H7 (cell line): ENCODE measurements around the gene GUCA1C. TPM values are rescaled to one million over a fixed set of nuclear protein-coding genes. Genes with fewer than 3 reads are reported as not detected.

Source experiments
- DNase-seq: peaks from one replicate; pipeline ENCODE4 v3.0.0; 2012
- H3K27me3 ChIP-seq: 2 replicates; pipeline ENCODE4 v1.6.0; 2011; ENCODE audit warnings: mild to moderate bottlenecking, low read length; ENCODE audit not compliant: control insufficient read depth, insufficient read depth
- H3K36me3 ChIP-seq: replicated peaks from 2 replicates; pipeline ENCODE4 v1.5.1; 2011; ENCODE audit warnings: low read length; ENCODE audit not compliant: control insufficient read depth, insufficient read depth
- H3K4me3 ChIP-seq: 2 replicates; pipeline ENCODE4 v1.5.1; 2011; ENCODE audit warnings: low read depth, mild to moderate bottlenecking, control low read depth, low read length, moderate library complexity; ENCODE audit not compliant: insufficient read depth
- total RNA-seq: library from RNA; depleted of rRNA; stranded (reverse); fragments of >200 nt; shearing (Covaris generic); gene quantifications from 2 replicates; pipeline ENCODE4 v1.2.3, GENCODE V29; 2014; rRNA removed

The GUCA1C gene, protein sequence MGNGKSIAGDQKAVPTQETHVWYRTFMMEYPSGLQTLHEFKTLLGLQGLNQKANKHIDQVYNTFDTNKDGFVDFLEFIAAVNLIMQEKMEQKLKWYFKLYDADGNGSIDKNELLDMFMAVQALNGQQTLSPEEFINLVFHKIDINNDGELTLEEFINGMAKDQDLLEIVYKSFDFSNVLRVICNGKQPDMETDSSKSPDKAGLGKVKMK
- total RNA-seq, result not detected in 2 replicates

DNA sequence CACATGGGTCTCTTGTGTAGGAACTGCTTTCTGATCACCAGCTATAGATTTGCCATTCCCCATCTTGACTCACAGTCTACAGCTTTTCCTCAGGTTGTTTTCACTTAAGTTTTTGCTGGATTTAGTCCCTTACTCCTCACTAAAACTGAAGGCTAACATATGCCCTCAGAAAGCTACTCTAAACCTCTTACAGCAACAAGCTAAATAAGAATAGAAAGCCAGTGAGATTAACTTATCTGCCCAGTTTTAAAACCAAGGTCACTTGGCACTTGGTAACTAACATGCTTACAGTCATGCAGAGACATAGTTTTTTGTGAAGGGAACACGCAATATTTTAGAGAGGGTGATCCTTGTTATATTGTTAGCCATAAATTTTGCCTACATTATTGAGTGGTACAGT lies at the start of gene GUCA1C:
GUCA1C (minus strand) TSS at position 180 of the 400 bp plus-strand sequence; CDS start at position 63, 117 bp downstream.
- Histone ChIP-seq H3K27me3 (no peaks in the 10 kb centered on the region), H3K36me3 (no peaks in the 10 kb centered on the region), H3K4me3 (no peak within 1 kb of the TSS)
- DNase-seq, result no peak

DNA sequence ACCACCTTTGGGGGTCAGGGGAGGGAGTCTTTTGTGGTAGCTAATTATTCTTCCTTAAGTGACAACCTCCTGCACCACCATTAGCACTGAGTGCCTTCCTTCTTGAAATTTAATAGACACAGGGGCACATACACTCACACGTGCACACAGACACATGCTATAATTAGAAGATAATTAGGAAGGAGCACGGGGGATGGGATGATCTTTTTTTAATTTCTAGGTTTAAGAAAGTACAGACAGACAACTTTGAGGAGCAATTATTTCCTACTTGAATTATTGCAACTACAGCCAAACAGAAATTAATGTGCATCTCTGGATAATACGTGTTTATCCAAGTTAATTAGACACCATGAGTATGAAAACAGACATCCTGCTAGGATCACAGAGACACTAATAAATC lies 44.8 kb upstream of the GUCA1C start:
- no peak overlapping the region for H3K4me3 ChIP-seq
- no peaks in the 10 kb centered on the region for H3K36me3 ChIP-seq

DNA sequence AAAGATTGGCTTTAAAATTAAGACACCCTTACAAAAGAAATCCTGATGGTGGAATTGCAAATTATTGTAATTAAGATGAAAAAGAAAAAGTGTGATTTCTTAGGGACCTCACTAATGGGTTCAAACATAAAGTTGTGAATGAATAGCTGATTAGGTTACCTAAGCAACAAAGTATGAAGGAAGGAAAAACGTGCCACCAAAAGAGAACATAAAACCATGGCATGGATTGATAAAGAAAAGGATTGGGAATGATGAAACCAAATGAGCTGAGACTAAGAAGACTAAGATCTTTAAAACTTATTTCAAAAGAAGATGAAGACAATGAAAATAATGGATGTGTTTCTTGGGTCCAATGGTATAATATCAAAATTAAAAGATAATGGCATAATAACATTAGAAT lies 32.2 kb upstream of the GUCA1C start:
- no peak overlapping the region for H3K4me3 ChIP-seq
- no peaks in the 10 kb centered on the region for H3K27me3 ChIP-seq
- DNase-seq, result no peak

More for the DNA sequence above, 44.8 kb upstream of the GUCA1C start:
- H3K27me3 ChIP-seq, result no peaks in the 10 kb centered on the region
- no peak for DNase-seq

DNA sequence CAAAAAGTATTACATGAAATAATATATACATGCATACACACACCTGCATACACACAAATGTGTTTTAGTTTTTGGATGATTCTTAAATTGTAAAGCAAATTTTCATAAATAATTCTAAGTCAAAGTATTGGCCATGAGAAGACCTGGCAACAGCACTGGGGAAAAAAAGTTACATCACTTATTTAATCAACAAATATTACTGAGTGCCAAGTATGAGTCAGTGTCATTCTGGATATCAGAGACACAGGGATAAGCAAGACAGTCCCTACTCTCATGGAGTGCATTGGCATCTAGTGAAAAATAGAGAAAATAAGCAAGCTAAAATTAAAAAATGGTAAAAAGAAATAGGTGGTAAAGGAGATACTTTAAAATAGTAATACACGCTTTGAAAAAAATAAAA lies 29.4 kb upstream of the GUCA1C start:
- no peak overlapping the region for H3K4me3 ChIP-seq
- H3K36me3 ChIP-seq, result no peaks in the 10 kb centered on the region
- no peak for DNase-seq
- no peaks in the 10 kb centered on the region for H3K27me3 ChIP-seq

More for the DNA sequence above, 32.2 kb upstream of the GUCA1C start:
- H3K36me3 ChIP-seq, result no peaks in the 10 kb centered on the region

DNA sequence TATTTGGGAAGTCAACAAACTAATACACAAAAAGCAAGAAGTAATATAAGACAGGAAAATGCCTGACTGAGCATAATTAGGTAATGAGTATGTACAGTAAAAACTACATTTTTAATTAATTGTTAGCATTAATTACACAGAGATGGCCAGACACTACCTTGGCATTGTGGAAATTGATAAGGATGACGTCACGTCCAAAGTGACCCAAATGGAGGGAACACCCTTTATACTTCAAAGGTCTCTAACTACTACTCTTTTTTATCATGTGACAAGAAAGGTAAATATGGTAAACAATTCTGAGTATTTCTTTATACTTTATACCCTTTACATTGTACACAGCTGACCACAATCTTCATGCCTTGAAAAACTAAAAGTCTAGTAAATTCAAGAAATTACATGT lies 22.4 kb upstream of the GUCA1C start:
- Histone ChIP-seq H3K36me3 (no peaks in the 10 kb centered on the region), H3K4me3 (no peak overlapping the region)

DNA sequence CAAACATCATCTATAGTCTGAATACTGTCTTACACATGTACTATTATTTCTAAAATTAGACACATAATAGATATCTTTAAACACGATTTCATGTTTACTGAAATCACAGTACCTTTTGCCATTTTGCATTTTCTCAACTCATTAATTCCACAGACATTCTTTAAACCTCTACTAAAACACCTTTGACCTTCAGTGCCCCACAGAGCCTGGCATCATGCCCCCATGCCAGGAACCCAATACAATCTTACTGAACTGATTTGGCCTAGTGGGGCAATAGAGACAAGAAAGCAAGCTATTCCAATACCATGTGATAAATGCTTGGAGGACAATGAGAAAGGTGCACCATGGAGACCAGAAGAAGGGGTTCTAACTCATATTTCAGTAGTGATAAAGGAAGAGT lies 19.3 kb upstream of the GUCA1C start:
- no peak for DNase-seq

More for the DNA sequence above, 22.4 kb upstream of the GUCA1C start:
- no peaks in the 10 kb centered on the region for H3K27me3 ChIP-seq
- no peak for DNase-seq

DNA sequence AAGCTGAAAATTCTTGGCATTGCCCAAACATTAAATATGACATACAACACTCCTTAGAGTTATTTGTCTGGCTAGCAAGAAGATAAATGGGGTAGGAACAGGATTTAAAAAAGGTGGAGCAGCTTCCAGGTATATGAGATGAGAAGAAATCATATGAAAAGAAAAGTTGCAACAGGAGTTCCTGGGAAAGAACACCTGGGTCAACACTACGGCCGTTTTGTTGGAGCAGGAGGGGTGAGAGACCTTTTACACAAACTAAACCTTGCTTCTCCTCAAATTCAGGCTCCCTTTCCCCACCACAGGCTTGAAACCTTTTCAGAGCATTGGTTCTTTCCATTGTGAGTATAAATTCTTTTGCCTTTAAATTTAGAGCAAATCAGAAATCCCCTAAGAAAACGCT lies 18.8 kb upstream of the GUCA1C start:
- DNase-seq, result no peak
- Histone ChIP-seq H3K36me3 (no peaks in the 10 kb centered on the region), H3K4me3 (no peak overlapping the region), H3K27me3 (no peaks in the 10 kb centered on the region)

More for the DNA sequence above, 19.3 kb upstream of the GUCA1C start:
- Histone ChIP-seq H3K4me3 (no peak overlapping the region), H3K27me3 (no peaks in the 10 kb centered on the region), H3K36me3 (no peaks in the 10 kb centered on the region)

DNA sequence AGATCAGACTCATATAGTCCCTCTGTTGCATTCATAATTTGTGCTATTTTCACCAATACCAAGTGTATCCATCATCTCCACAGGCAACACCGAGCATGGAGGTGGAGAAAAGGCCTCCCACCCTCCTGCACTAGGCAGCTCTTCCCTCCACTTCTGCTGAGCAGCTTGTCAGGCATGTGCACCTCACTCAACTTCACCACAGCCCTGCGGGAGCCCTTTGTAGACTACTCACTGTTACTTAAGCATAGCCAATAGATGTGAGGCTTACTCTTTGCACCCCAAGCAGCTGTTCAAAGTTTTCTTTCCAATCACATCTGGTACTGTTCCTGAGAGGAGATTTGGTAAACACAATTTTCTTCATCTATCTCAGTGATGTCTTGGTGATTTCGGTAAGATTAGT lies 16.9 kb upstream of the GUCA1C start:
- H3K4me3 ChIP-seq, result no peak overlapping the region
- no peaks in the 10 kb centered on the region for H3K27me3 ChIP-seq
- no peaks in the 10 kb centered on the region for H3K36me3 ChIP-seq
- DNase-seq, result no peak

DNA sequence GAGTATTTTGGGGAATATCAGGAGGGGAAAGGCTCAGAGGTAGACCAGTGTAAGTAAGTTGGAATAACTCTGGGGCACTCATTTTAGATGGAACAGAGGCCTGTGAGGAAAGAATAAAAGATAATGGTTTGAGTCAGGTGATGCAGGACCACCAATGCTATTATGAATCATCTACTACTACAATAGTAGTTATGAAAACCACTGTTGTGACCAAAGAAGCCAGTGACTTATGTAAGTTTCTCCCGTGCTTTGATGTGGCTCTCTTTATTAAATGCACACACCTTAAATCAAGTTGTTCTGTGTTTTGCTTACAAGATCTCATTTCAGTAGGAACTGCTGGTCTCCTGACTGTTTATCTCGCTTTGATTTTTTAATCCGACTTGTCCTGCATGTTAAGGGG lies 13.1 kb upstream of the GUCA1C start:
- no peaks in the 10 kb centered on the region for H3K36me3 ChIP-seq
- H3K4me3 ChIP-seq, result no peak overlapping the region
- DNase-seq, result no peak
- no peaks in the 10 kb centered on the region for H3K27me3 ChIP-seq

DNA sequence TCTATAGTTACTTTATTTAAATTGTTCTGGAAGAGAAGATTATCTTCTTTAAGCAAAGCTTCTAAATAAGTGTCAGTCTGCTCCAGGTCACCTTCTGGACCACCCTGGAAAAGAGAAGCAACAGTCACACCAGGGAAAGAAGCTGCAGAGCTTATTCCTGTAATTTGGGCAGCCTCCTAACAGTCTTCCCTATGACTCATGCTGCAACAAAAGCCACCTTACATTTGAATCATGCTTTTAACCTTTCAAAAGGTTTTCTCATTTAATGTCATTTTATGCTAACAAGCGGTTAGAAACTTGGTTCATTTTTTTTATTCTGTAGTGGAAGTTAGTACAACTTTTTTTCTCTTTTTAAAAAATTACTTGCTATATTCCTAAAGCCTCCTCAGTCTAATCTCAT lies 5.3 kb upstream of the GUCA1C start:
- no peak overlapping the region for H3K4me3 ChIP-seq
- no peaks in the 10 kb centered on the region for H3K27me3 ChIP-seq
- DNase-seq, result no peak
- H3K36me3 ChIP-seq, result no peaks in the 10 kb centered on the region

DNA sequence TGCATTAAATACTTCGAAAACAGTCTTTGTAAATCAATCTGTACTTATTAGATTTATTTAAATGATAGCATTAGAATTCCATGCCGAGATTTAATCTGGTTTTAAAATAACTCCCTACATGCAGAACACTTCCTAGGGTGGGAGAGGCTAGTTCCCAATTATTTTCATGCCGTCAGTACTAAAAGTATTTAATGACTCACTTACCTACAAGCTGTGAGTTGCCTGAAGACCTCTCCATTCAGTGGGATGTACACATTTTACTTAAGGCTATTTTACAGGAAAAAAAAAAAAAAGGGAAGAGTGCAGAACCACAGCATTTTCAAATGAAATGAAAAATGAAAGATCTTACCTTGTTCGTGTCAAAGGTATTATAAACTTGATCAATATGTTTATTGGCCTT lies 469 bp downstream of the GUCA1C start:
- Histone ChIP-seq H3K4me3 (no peak overlapping the region), H3K36me3 (no peaks in the 10 kb centered on the region), H3K27me3 (no peaks in the 10 kb centered on the region)
- DNase-seq, result no peak

DNA sequence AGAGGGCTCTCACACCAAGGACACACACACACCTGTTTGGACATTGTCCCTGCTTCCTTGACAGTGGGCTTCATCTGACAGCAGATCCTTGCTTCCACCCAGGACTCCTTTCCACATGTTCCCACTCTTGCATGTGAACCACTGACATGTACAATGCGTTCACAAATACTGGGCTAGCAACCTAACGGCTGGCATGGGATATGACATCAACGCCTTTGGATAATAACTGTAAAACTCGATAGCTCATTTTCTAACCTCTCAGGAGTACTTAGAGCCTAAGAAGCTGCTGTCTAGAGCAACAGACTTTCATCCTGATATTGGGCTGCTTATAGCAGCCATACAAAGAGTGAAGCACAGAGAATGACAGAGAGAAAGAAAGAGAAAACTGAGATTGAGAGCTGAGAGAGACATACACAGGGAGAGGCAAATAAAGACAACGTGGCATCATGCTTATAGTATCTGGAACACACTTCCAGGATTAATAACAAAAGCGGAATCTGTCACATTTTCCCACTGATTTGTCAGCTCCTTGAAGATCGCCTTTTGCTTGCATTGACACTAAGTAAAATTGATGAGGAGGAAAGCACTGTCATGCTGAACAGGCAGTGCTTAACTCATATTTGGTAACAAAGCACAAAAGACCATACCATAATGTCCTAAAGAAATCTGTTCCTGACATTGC lies 1.7 kb downstream of the GUCA1C start:
- Histone ChIP-seq H3K27me3 (no peaks in the 10 kb centered on the region), H3K4me3 (no peak overlapping the region), H3K36me3 (no peaks in the 10 kb centered on the region)
- no peak for DNase-seq

DNA sequence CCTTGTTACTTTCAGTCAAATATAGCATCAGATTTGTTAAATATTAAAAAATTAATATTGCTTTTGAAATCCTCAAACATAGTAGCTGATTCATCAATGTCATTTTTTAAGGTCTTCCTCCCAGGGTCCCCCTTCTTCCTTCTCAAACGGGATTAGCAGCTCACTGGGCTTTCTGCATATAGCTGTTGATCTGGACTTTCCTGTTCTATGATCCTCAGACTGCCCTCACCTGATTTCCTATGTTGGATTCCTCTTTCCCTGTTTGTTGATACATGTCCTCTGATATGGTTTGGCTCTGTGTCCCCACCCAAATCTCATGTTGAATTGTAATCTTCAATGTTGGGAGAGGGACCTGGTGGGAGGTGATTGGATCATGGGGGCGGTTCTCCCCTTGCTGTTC lies 5.8 kb downstream of the GUCA1C start:
- Histone ChIP-seq H3K4me3 (no peak overlapping the region), H3K36me3 (no peaks in the 10 kb centered on the region), H3K27me3 (no peaks in the 10 kb centered on the region)
- no peak for DNase-seq

DNA sequence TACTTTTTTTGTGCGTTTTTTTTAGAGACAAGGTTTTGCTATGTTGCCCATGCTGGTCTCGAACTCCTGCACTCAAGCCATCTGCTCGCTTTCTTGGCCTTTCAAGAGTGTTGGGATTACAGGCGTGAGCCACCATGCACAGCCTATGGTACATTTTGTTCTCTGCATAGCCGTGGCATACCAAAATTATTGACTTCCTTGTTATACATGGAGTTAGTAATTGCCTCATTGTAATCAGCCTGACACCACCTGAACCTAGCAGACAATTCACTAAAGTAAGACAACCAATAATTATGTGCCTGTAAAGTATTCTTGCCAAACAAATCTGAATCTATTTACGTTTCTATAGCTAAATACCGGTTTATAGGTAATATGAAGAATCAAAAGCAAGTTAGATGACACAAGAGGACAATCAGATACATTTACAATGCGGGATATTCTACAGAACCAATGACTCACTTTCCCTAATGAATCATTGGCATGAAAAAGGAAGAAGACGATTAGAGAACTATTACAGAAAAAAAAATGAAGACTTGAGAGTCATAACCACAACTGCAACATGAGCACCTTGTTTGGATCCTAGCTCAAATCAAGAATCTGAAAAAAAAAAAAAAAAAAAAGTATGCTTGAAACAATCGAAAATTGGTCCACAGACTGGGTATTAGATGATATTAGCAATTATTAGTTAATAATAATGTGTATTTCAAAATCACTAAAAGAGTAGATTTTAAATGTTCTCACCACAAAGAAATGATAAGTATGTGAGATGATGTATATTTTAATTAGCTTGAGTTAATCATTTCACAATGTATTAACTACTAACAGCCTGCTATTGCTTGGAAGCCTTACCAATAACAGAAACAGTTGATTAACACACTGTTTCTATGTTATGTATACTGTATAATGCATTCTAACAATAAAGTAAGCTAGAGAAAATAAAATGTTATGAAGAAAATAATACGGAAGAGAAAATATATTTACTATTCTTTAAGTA lies 7.1 kb downstream of the GUCA1C start:
- DNase-seq, result no peak
- no peaks in the 10 kb centered on the region for H3K27me3 ChIP-seq
- H3K36me3 ChIP-seq, result no peaks in the 10 kb centered on the region
- no peak overlapping the region for H3K4me3 ChIP-seq
